Stomach smooth muscle (tissue), 2 donors: Measurements from ENCODE around the gene ARV1.
"Not testable (repeated sequence)": the region's sequence is repeated elsewhere in the genome, so short reads cannot be mapped to it uniquely, and the experiment has no call there.

Experiments used
- H3K27ac ChIP-seq: one replicate; pipeline ENCODE4 v1.7.0; 2013; ENCODE audit warnings: mild to moderate bottlenecking, low read length, inconsistent platforms
- H3K27me3 ChIP-seq, 2 donors: one replicate each; pipeline ENCODE4 v1.7.0; 2013; ENCODE audit warnings: low read length in 2 of 2; ENCODE audit not compliant: insufficient read depth in 2 of 2, control insufficient read depth in 1 of 2
- H3K36me3 ChIP-seq, 2 donors: one replicate each; pipeline ENCODE4 v1.7.0; 2013; ENCODE audit warnings: low read length in 2 of 2; ENCODE audit not compliant: control insufficient read depth in 2 of 2, insufficient read depth in 2 of 2
- H3K4me1 ChIP-seq: one replicate; pipeline ENCODE4 v1.7.0; 2013; ENCODE audit warnings: low read length; ENCODE audit not compliant: control insufficient read depth, insufficient read depth
- H3K4me3 ChIP-seq, 2 donors: one replicate each; pipeline ENCODE4 v1.7.0; 2013; ENCODE audit warnings: low read length in 2 of 2
- H3K9ac ChIP-seq, 2 donors: one replicate each; pipeline ENCODE4 v1.7.0; 2013; ENCODE audit warnings: low read length in 2 of 2, mild to moderate bottlenecking in 1 of 2
- H3K9me3 ChIP-seq, 2 donors: one replicate each; pipeline ENCODE4 v1.7.0; 2013; ENCODE audit warnings: low read length in 2 of 2; ENCODE audit not compliant: control insufficient read depth in 2 of 2
- donor health status: healthy.
- donor health status: Pancreatic carcinoma.

Gene ARV1

GRCh38 chr1:231041719-231042261 lies 62.9 kb downstream of the ARV1 start:
- Histone ChIP-seq H3K27ac (no peak overlapping the region), H3K4me3 (no peak overlapping the region), H3K9me3 (no peaks in the 10 kb centered on the region), H3K36me3 (no peaks in the 10 kb centered on the region), H3K27me3 (peaks cover 11 to 30% of the 10 kb centered on the region in 2 donors), H3K9ac (no peak overlapping the region), H3K4me1 (peaks cover 23% of the 10 kb centered on the region)

GRCh38 chr1:231044588-231044987 lies 65.7 kb downstream of the ARV1 start:
- Histone ChIP-seq H3K9ac (no peak overlapping the region), H3K27me3 (peaks cover 2 to 8% of the 10 kb centered on the region in 2 donors), H3K9me3 (no peaks in the 10 kb centered on the region), H3K4me1 (peaks cover 13% of the 10 kb centered on the region), H3K27ac (no peak overlapping the region), H3K36me3 (no peaks in the 10 kb centered on the region), H3K4me3 (no peak overlapping the region)

GRCh38 chr1:231045286-231045685 lies 66.4 kb downstream of the ARV1 start:
- Histone ChIP-seq H3K9me3 (no peaks in the 10 kb centered on the region), H3K36me3 (no peaks in the 10 kb centered on the region)

GRCh38 chr1:231045921-231046729 lies 67.2 kb downstream of the ARV1 start:
- H3K4me3 ChIP-seq, H3K9me3 ChIP-seq, H3K27me3 ChIP-seq, H3K4me1 ChIP-seq, H3K36me3 ChIP-seq, H3K9ac ChIP-seq, H3K27ac ChIP-seq: not testable (repeated sequence)

More at GRCh38 chr1:231045286-231045685, 66.4 kb downstream of the ARV1 start:
- no peak overlapping the region for H3K4me3 ChIP-seq
- H3K9ac ChIP-seq, result no peak overlapping the region
- H3K27me3 ChIP-seq, result peaks cover 2 to 8% of the 10 kb centered on the region in 2 donors
- H3K4me1 ChIP-seq, result peaks cover 8% of the 10 kb centered on the region
- no peak overlapping the region for H3K27ac ChIP-seq

- no peak overlapping the region for H3K9ac ChIP-seq
- no peaks in the 10 kb centered on the region for H3K36me3 ChIP-seq
- H3K27me3 ChIP-seq, result peaks cover 2 to 4% of the 10 kb centered on the region in 2 donors
- H3K27ac ChIP-seq, result no peak overlapping the region
- H3K9me3 ChIP-seq, result no peaks in the 10 kb centered on the region
- H3K4me1 ChIP-seq, result no peaks in the 10 kb centered on the region
- no peak overlapping the region for H3K4me3 ChIP-seq
Measured at GRCh38 chr1:231046730-231047395, 68.0 kb downstream of the ARV1 start.

DNA sequence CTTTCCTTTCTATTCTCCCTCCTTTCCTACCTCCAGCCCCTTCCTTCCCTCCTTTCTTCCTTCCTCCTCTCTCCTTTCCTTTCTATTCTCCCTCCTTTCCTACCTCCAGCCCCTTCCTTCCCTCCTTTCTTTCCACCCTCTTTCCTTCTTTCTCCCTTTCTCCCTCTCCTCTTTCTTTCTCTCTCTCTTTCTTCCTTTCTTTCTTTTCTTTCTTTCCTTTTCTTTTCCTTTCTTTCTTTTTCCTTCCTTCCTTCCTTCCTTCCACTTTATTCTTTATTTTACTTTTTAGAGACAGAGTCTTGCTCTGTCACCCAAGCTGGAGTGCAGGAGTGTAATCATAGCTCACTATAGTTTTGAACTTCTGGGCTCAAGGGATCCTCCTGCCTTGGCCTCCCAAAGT lies 68.6 kb downstream of the ARV1 start:
- H3K9me3 ChIP-seq, H3K9ac ChIP-seq, H3K27me3 ChIP-seq, H3K36me3 ChIP-seq, H3K4me1 ChIP-seq, H3K27ac ChIP-seq, H3K4me3 ChIP-seq: not testable (repeated sequence)

- H3K4me1 ChIP-seq, H3K9ac ChIP-seq, H3K27me3 ChIP-seq, H3K27ac ChIP-seq, H3K9me3 ChIP-seq, H3K4me3 ChIP-seq, H3K36me3 ChIP-seq: not testable (repeated sequence)
Measured at GRCh38 chr1:231048419-231048818, 69.5 kb downstream of the ARV1 start.

DNA sequence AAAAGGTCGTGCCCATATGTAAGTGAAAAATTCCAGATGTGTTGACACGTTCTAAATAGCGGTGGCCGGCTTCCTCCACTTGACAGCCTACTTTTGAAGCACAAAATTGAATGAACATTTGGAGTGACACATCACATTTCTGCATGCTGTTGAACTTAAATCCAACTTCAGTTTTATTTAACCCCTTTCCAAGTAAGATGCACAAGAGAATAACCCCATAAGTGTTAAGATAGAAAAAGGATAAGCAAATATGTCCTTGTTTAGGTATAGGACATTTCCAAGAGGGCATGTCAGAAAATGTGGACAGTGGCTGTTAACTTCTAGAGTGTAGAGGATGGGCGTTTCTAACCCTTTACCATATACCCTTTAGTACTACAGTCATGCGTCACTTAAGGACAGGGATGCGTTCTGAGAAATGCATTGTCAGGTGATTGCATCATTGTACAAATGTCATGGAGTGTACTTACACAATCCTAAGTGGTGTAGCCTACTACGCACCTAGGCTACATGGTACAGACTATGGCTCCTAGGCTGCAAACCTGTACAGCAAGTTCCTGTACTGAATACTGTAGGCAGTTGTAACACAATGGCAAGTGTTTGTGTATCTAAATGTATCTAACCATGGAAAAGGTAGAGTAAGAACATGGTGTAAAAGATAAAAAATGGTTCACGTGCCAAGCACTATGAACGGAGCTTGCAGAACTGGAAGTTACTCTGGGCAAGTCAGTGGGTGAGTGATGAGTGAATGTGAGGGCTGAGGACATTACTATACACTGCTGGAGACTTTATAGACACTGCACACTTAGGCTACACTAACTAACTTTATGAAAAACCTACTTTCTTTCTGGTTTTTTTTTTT lies 70.5 kb downstream of the ARV1 start:
- H3K4me3 ChIP-seq, result no peak overlapping the region
- H3K27ac ChIP-seq, result no peak overlapping the region
- peaks cover 8% of the 10 kb centered on the region for H3K4me1 ChIP-seq
- H3K36me3 ChIP-seq, result no peaks in the 10 kb centered on the region
- peaks cover 2 to 4% of the 10 kb centered on the region in 2 donors for H3K27me3 ChIP-seq
- no peak overlapping the region for H3K9ac ChIP-seq
- H3K9me3 ChIP-seq, result no peaks in the 10 kb centered on the region
